ENCODE measurements around the gene HRH4. TPM values are rescaled to one million over a fixed set of nuclear protein-coding genes. Genes with fewer than 3 reads are reported as not detected.

The HRH4 gene
- total RNA-seq, 1 donor from 2014 or later: 1.7 TPM

GRCh38 chr18:24499814-24500213 is 39.4 kb downstream of the HRH4 start:
- no peaks in the 10 kb centered on the region for H3K36me3 Mint-ChIP-seq (ENCODE audit: low read depth)
- peaks cover 7% of the 10 kb centered on the region for H3K27me3 Mint-ChIP-seq (ENCODE audit: insufficient read depth)
- no peaks in the 10 kb centered on the region for H3K9me3 Mint-ChIP-seq
- no peaks in the 10 kb centered on the region for H3K4me1 Mint-ChIP-seq (ENCODE audit: low read depth)
- DNase-seq (ENCODE audit: low spot score): no peak
- intact Hi-C loops (cut with micrococcal nuclease): no loop called here
- no peak overlapping the region for H3K4me3 Mint-ChIP-seq
- H3K27ac Mint-ChIP-seq: no peak overlapping the region

GRCh38 chr18:24500217-24500616 is 39.8 kb downstream of the HRH4 start:
- intact Hi-C loops (cut with micrococcal nuclease): no loop called here
- no peak overlapping the region for H3K4me3 Mint-ChIP-seq
- no peaks in the 10 kb centered on the region for H3K4me1 Mint-ChIP-seq (ENCODE audit: low read depth)

GRCh38 chr18:24500766-24501165 is 40.3 kb downstream of the HRH4 start:
- H3K4me1 Mint-ChIP-seq (ENCODE audit: low read depth): no peaks in the 10 kb centered on the region

More at GRCh38 chr18:24500217-24500616, 39.8 kb downstream of the HRH4 start:
- H3K27me3 Mint-ChIP-seq (ENCODE audit: insufficient read depth): peaks cover 3% of the 10 kb centered on the region
- no peak for DNase-seq (ENCODE audit: low spot score)
- no peaks in the 10 kb centered on the region for H3K9me3 Mint-ChIP-seq
- no peak overlapping the region for H3K27ac Mint-ChIP-seq
- no peaks in the 10 kb centered on the region for H3K36me3 Mint-ChIP-seq (ENCODE audit: low read depth)

GRCh38 chr18:24502667-24503523 is 42.5 kb downstream of the HRH4 start:
- Mint-ChIP-seq H3K9me3 (no peaks in the 10 kb centered on the region), H3K36me3 (ENCODE audit: low read depth) (no peaks in the 10 kb centered on the region), H3K4me1 (ENCODE audit: low read depth) (no peaks in the 10 kb centered on the region), H3K27ac (no peak overlapping the region), H3K27me3 (ENCODE audit: insufficient read depth) (peaks cover 2% of the 10 kb centered on the region), H3K4me3 (no peak overlapping the region)
- intact Hi-C loops (cut with micrococcal nuclease): no loop called here
- DNase-seq (ENCODE audit: low spot score): no peak

More at GRCh38 chr18:24500766-24501165, 40.3 kb downstream of the HRH4 start:
- H3K27me3 Mint-ChIP-seq (ENCODE audit: insufficient read depth): peaks cover 2% of the 10 kb centered on the region
- H3K36me3 Mint-ChIP-seq (ENCODE audit: low read depth): no peaks in the 10 kb centered on the region
- no peak overlapping the region for H3K27ac Mint-ChIP-seq
- intact Hi-C loops (cut with micrococcal nuclease): no loop called here
- no peak for DNase-seq (ENCODE audit: low spot score)
- H3K4me3 Mint-ChIP-seq: no peak overlapping the region
- H3K9me3 Mint-ChIP-seq: no peaks in the 10 kb centered on the region

- no peak for DNase-seq (ENCODE audit: low spot score)
- intact Hi-C loops (cut with micrococcal nuclease): no loop called here
- H3K27ac Mint-ChIP-seq: no peak overlapping the region
- H3K27me3 Mint-ChIP-seq (ENCODE audit: insufficient read depth): peaks cover 2% of the 10 kb centered on the region
- H3K4me1 Mint-ChIP-seq (ENCODE audit: low read depth): no peaks in the 10 kb centered on the region
- no peaks in the 10 kb centered on the region for H3K36me3 Mint-ChIP-seq (ENCODE audit: low read depth)
- no peak overlapping the region for H3K4me3 Mint-ChIP-seq
- H3K9me3 Mint-ChIP-seq: no peaks in the 10 kb centered on the region
These were observed 44.0 kb downstream of the HRH4 start for GRCh38 chr18:24504401-24504800.

- no peaks in the 10 kb centered on the region for H3K9me3 Mint-ChIP-seq
- intact Hi-C loops (cut with micrococcal nuclease): no loop called here
- H3K4me3 Mint-ChIP-seq: no peak overlapping the region
- H3K27ac Mint-ChIP-seq: no peak overlapping the region
- H3K27me3 Mint-ChIP-seq (ENCODE audit: insufficient read depth): no peaks in the 10 kb centered on the region
- no peak for DNase-seq (ENCODE audit: low spot score)
- H3K36me3 Mint-ChIP-seq (ENCODE audit: low read depth): no peaks in the 10 kb centered on the region
- H3K4me1 Mint-ChIP-seq (ENCODE audit: low read depth): no peaks in the 10 kb centered on the region
These were observed 45.7 kb downstream of the HRH4 start for GRCh38 chr18:24506175-24506574.

GRCh38 chr18:24509435-24509834 is 49.0 kb downstream of the HRH4 start:
- Mint-ChIP-seq H3K9me3 (no peaks in the 10 kb centered on the region), H3K4me1 (ENCODE audit: low read depth) (no peaks in the 10 kb centered on the region), H3K27me3 (ENCODE audit: insufficient read depth) (no peaks in the 10 kb centered on the region), H3K27ac (no peak overlapping the region), H3K4me3 (no peak overlapping the region), H3K36me3 (ENCODE audit: low read depth) (no peaks in the 10 kb centered on the region)
- intact Hi-C loops (cut with micrococcal nuclease): no loop called here
- no peak for DNase-seq (ENCODE audit: low spot score)

GRCh38 chr18:24514439-24514838 is 54.0 kb downstream of the HRH4 start:
- intact Hi-C loops (cut with micrococcal nuclease): loop anchor here (10.0 kb wide), 1 partner anchor 210 kb away; no protein-coding TSS in a partner anchor
- H3K9me3 Mint-ChIP-seq: no peaks in the 10 kb centered on the region
- no peaks in the 10 kb centered on the region for H3K36me3 Mint-ChIP-seq (ENCODE audit: low read depth)
- no peak overlapping the region for H3K4me3 Mint-ChIP-seq
- H3K4me1 Mint-ChIP-seq (ENCODE audit: low read depth): no peaks in the 10 kb centered on the region
- H3K27ac Mint-ChIP-seq: no peak overlapping the region
- peaks cover 6% of the 10 kb centered on the region for H3K27me3 Mint-ChIP-seq (ENCODE audit: insufficient read depth)
- no peak for DNase-seq (ENCODE audit: low spot score)

- no peak for DNase-seq (ENCODE audit: low spot score)
- Mint-ChIP-seq H3K4me3 (no peak overlapping the region), H3K27ac (no peak overlapping the region), H3K36me3 (ENCODE audit: low read depth) (no peaks in the 10 kb centered on the region), H3K9me3 (no peaks in the 10 kb centered on the region), H3K27me3 (ENCODE audit: insufficient read depth) (peaks cover 6% of the 10 kb centered on the region), H3K4me1 (ENCODE audit: low read depth) (no peaks in the 10 kb centered on the region)
- intact Hi-C loops (cut with micrococcal nuclease): loop anchor here (10.0 kb wide), 1 partner anchor 209 kb away; no protein-coding TSS in a partner anchor
These were observed 55.3 kb downstream of the HRH4 start for GRCh38 chr18:24515721-24516120.

GRCh38 chr18:24516261-24516660 is 55.8 kb downstream of the HRH4 start:
- no peak overlapping the region for H3K27ac Mint-ChIP-seq
- no peak for DNase-seq (ENCODE audit: low spot score)
- no peaks in the 10 kb centered on the region for H3K4me1 Mint-ChIP-seq (ENCODE audit: low read depth)
- no peaks in the 10 kb centered on the region for H3K36me3 Mint-ChIP-seq (ENCODE audit: low read depth)
- H3K9me3 Mint-ChIP-seq: no peaks in the 10 kb centered on the region
- intact Hi-C loops (cut with micrococcal nuclease): loop anchor here (10.0 kb wide), 1 partner anchor 209 kb away; no protein-coding TSS in a partner anchor
- no peak overlapping the region for H3K4me3 Mint-ChIP-seq
- peaks cover 6% of the 10 kb centered on the region for H3K27me3 Mint-ChIP-seq (ENCODE audit: insufficient read depth)

- DNase-seq (ENCODE audit: low spot score): no peak
- peaks cover 6% of the 10 kb centered on the region for H3K27me3 Mint-ChIP-seq (ENCODE audit: insufficient read depth)
- no peaks in the 10 kb centered on the region for H3K36me3 Mint-ChIP-seq (ENCODE audit: low read depth)
These were observed 57.1 kb downstream of the HRH4 start for GRCh38 chr18:24517554-24517953.

GRCh38 chr18:24518596-24518995 is 58.2 kb downstream of the HRH4 start:
- no peak overlapping the region for H3K27ac Mint-ChIP-seq
- no peaks in the 10 kb centered on the region for H3K9me3 Mint-ChIP-seq
- H3K4me3 Mint-ChIP-seq: no peak overlapping the region
- H3K36me3 Mint-ChIP-seq (ENCODE audit: low read depth): no peaks in the 10 kb centered on the region
- no peak for DNase-seq (ENCODE audit: low spot score)
- peaks cover 6% of the 10 kb centered on the region for H3K27me3 Mint-ChIP-seq (ENCODE audit: insufficient read depth)
- intact Hi-C loops (cut with micrococcal nuclease): loop anchor here (10.0 kb wide), 1 partner anchor 206 kb away; no protein-coding TSS in a partner anchor
- no peaks in the 10 kb centered on the region for H3K4me1 Mint-ChIP-seq (ENCODE audit: low read depth)

More at GRCh38 chr18:24517554-24517953, 57.1 kb downstream of the HRH4 start:
- Mint-ChIP-seq H3K4me3 (no peak overlapping the region), H3K4me1 (ENCODE audit: low read depth) (no peaks in the 10 kb centered on the region), H3K27ac (no peak overlapping the region), H3K9me3 (no peaks in the 10 kb centered on the region)
- intact Hi-C loops (cut with micrococcal nuclease): loop anchor here (10.0 kb wide), 1 partner anchor 207 kb away; no protein-coding TSS in a partner anchor
